ENCODE data around the gene EEF1A1. TPM values are rescaled to one million over a fixed set of nuclear protein-coding genes. Genes with fewer than 3 reads are reported as not detected.

The EEF1A1 gene
- total and polyA plus RNA-seq, 10 donors, result 7,486 to 13,640 (median 9,400) TPM

GRCh38 chr6:73528897-73529296, 8.1 kb upstream of the EEF1A1 start:
- no peaks in the 10 kb centered on the region for H3K36me3 ChIP-seq
- no peaks in the 10 kb centered on the region for H3K9me3 ChIP-seq
- no peak for TF ChIP-seq CTCF (IDR thresholded peaks at IDR 0.05 in 8 of 11, conservative IDR thresholded peaks at IDR 0.05 in 3 of 11)
- TF ChIP-seq POLR2AphosphoS5 (IDR thresholded peaks at IDR 0.05), result no peak
- TF ChIP-seq POLR2A (IDR thresholded peaks at IDR 0.05), result no peak
- intact Hi-C loops (cut with DNase I; ENCODE audit: low total_unique reads), result loop anchor here (10.0 kb wide), 1 partner anchor 56 kb away; no protein-coding TSS in a partner anchor
- H3K27ac ChIP-seq, result no peak overlapping the region
- peak; percentile 9 for DNase-seq
- 81 to 89% (median 85%) methylated on average over 7 of the region's 7 CpGs for WGBS, 5 donors
- H3K4me3 ChIP-seq, result no peak overlapping the region
- H3K27me3 ChIP-seq (replicated peaks in 1 of 7), result no peaks in the 10 kb centered on the region
- peaks cover 3 to 6% (median 5%) of the 10 kb centered on the region in 6 donors for H3K4me1 ChIP-seq

GRCh38 chr6:73525546-73526330, 4.9 kb upstream of the EEF1A1 start:
- H3K27ac ChIP-seq, result no peak overlapping the region
- intact Hi-C loops (cut with DNase I; ENCODE audit: low total_unique reads), result loop anchor here (10.0 kb wide), 1 partner anchor 59 kb away; no protein-coding TSS in a partner anchor
- no peaks in the 10 kb centered on the region for H3K9me3 ChIP-seq
- DNase-seq, result no peak
- no peak overlapping the region for H3K4me3 ChIP-seq
- peaks cover 18 to 28% (median 23%) of the 10 kb centered on the region in 6 donors for H3K4me1 ChIP-seq
- 93 to 98% (median 98%) methylated on average over 3 of the region's 3 CpGs for WGBS, 5 donors
- H3K27me3 ChIP-seq (replicated peaks in 1 of 7), result no peaks in the 10 kb centered on the region
- no peaks in the 10 kb centered on the region for H3K36me3 ChIP-seq
- TF ChIP-seq POLR2A (IDR thresholded peaks at IDR 0.05), result no peak
- no peak for TF ChIP-seq CTCF (IDR thresholded peaks at IDR 0.05 in 8 of 11, conservative IDR thresholded peaks at IDR 0.05 in 3 of 11)
- TF ChIP-seq POLR2AphosphoS5 (IDR thresholded peaks at IDR 0.05), result no peak

- Histone ChIP-seq H3K4me1 (peaks cover 22 to 42% (median 35%) of the 10 kb centered on the region in 6 donors), H3K4me3 (peak overlapping the region; percentile 52 to 91 (median 68)), H3K36me3 (peaks cover 0 to 18% (median 11%) of the 10 kb centered on the region in 6 donors), H3K27ac (peak overlapping the region; percentile 97 to 100 (median 98)), H3K9me3 (no peaks in the 10 kb centered on the region), H3K27me3 (replicated peaks in 1 of 7) (no peaks in the 10 kb centered on the region)
- peak; percentile 96 for DNase-seq
- WGBS, 5 donors, result 2 to 4% (median 2%) methylated on average over 17 to 50 of the region's 50 CpGs
- intact Hi-C loops (cut with DNase I; ENCODE audit: low total_unique reads), result loop anchor here (10.0 kb wide), 1 partner anchor 61 kb away; no protein-coding TSS in a partner anchor
- TF ChIP-seq POLR2A (IDR thresholded peaks at IDR 0.05), result peak in 1 of 3 donors; percentile 66
- peak in 2 of 11 experiments; percentile 8 to 15 for TF ChIP-seq CTCF (IDR thresholded peaks at IDR 0.05 in 8 of 11, conservative IDR thresholded peaks at IDR 0.05 in 3 of 11)
- TF ChIP-seq POLR2AphosphoS5 (IDR thresholded peaks at IDR 0.05), result peak; percentile 94 to 95 (median 95)
Measured at GRCh38 chr6:73523434-73524123, 2.7 kb upstream of the EEF1A1 start.
